IMR-90 (cell line): ENCODE results near the gene SLC18A3. TPM values are rescaled to one million over a fixed set of nuclear protein-coding genes. Genes with fewer than 3 reads are reported as not detected.

ENCODE experiments used
- ATAC-seq: fragments of 200-7000 bp; cut with Tn5 transposase; 2 replicates; pipeline ENCODE4 v1.9.1; 2020; ENCODE audit warnings: low read depth, mild to moderate bottlenecking, moderate library complexity
- BruUV-seq: library from RNA; stranded (reverse); fragments of 400-500 nt; replicated peaks from 2 replicates; lab custom pipeline; 2021; lab: Mats Ljungman, UMichigan
- CTCF ChIA-PET: fragments of 300-600 bp; formaldehyde crosslinking; extraction: SDS; loops from one replicate; lab custom pipeline; 2021; ENCODE audit warnings: antibody characterized with exemption; lab: Yijun Ruan, JAX
- POLR2A ChIA-PET: fragments of 300-600 bp; sonication (Branson Sonifier 250); formaldehyde crosslinking; loops from one replicate; lab custom pipeline; 2022; ENCODE audit warnings: antibody characterized with exemption; ENCODE audit not compliant: unreplicated experiment; lab: Charles Lee
- DNase-seq: peaks from one replicate; pipeline ENCODE4 v3.0.0; 2013
- H2AFZ ChIP-seq: replicated peaks from 2 replicates; pipeline ENCODE3; 2013; ENCODE audit warnings: low read length, mild to moderate bottlenecking; ENCODE audit not compliant: poor library complexity
- H2AK5ac ChIP-seq: 2 replicates; pipeline ENCODE4 v1.6.1; 2013; ENCODE audit warnings: low read depth, low read length, inconsistent platforms
- H2AK9ac ChIP-seq: replicated peaks from 2 replicates; pipeline ENCODE3; 2013; ENCODE audit warnings: mild to moderate bottlenecking, low read depth, low read length, moderate library complexity; ENCODE audit not compliant: poor library complexity
- H2BK120ac ChIP-seq: 2 replicates; pipeline ENCODE4 v1.6.1; 2013; ENCODE audit warnings: low read depth, low read length, inconsistent platforms
- H2BK15ac ChIP-seq: 3 replicates; pipeline ENCODE4 v1.6.1; 2013; ENCODE audit warnings: low read depth, low read length, inconsistent platforms
- H2BK20ac ChIP-seq: 2 replicates; pipeline ENCODE4 v1.6.1; 2013; ENCODE audit warnings: low read depth, mild to moderate bottlenecking, inconsistent platforms, low read length, moderate library complexity
- H2BK5ac ChIP-seq: 2 replicates; pipeline ENCODE4 v1.6.1; 2013; ENCODE audit warnings: mild to moderate bottlenecking, low read depth, low read length, inconsistent platforms; ENCODE audit not compliant: poor library complexity, severe bottlenecking
- H3K14ac ChIP-seq: replicated peaks from 2 replicates; pipeline ENCODE4 v1.6.1; 2013; ENCODE audit warnings: low read depth, low read length, inconsistent platforms
- H3K18ac ChIP-seq: 2 replicates; pipeline ENCODE4 v1.6.1; 2013; ENCODE audit warnings: low read depth, low read length, control low read depth
- H3K23ac ChIP-seq: 2 replicates; pipeline ENCODE4 v1.6.1; 2013; ENCODE audit warnings: low read depth, low read length, inconsistent platforms
- H3K27ac ChIP-seq: 2 replicates; pipeline ENCODE4 v1.5.1; 2013; ENCODE audit warnings: mild to moderate bottlenecking, control low read depth, low read length; ENCODE audit not compliant: insufficient read depth
- H3K27me3 ChIP-seq: 2 replicates; pipeline ENCODE4 v1.6.1; 2013; ENCODE audit warnings: low read length; ENCODE audit not compliant: control insufficient read depth, insufficient read depth
- H3K36me3 ChIP-seq: 2 replicates; pipeline ENCODE4 v1.6.1; 2013; ENCODE audit warnings: low read length, mixed read lengths; ENCODE audit not compliant: control insufficient read depth, insufficient read depth
- H3K4ac ChIP-seq: 2 replicates; pipeline ENCODE4 v1.6.1; 2013; ENCODE audit warnings: low read depth, low read length, inconsistent platforms
- H3K4me1 ChIP-seq: 2 replicates; pipeline ENCODE4 v1.6.1; 2013; ENCODE audit warnings: low read length, mixed read lengths; ENCODE audit not compliant: control insufficient read depth, insufficient read depth
- H3K4me2 ChIP-seq: 2 replicates; pipeline ENCODE4 v1.6.1; 2013; ENCODE audit warnings: low read depth, mild to moderate bottlenecking, control low read depth, low read length, moderate library complexity
- H3K4me3 ChIP-seq: 2 replicates; pipeline ENCODE4 v1.5.1; 2013; ENCODE audit warnings: low read depth, mild to moderate bottlenecking, control low read depth, low read length, moderate library complexity; ENCODE audit not compliant: insufficient read depth
- H3K56ac ChIP-seq: 2 replicates; pipeline ENCODE4 v1.6.1; 2013; ENCODE audit warnings: low read length, inconsistent platforms; ENCODE audit not compliant: insufficient read depth; ENCODE audit errors: extremely low read depth
- H3K79me1 ChIP-seq, 2 experiments: 2 replicates each; pipeline ENCODE4 v1.6.1; 2013; ENCODE audit warnings: low read length in 2 of 2, inconsistent platforms in 1 of 2, low read depth in 1 of 2
- H3K9ac ChIP-seq: 2 replicates; pipeline ENCODE4 v1.6.1; 2013; ENCODE audit warnings: low read depth, low read length, control low read depth
- H3K9me1 ChIP-seq: 2 replicates; pipeline ENCODE4 v1.6.1; 2013; ENCODE audit warnings: low read length, inconsistent platforms; ENCODE audit not compliant: insufficient read depth
- H3K9me3 ChIP-seq: 2 replicates; pipeline ENCODE4 v1.6.1; 2013; ENCODE audit warnings: low read length; ENCODE audit not compliant: control insufficient read depth, insufficient read depth
- H4K20me1 ChIP-seq: 2 replicates; pipeline ENCODE4 v1.6.1; 2013; ENCODE audit warnings: low read length, inconsistent platforms; ENCODE audit not compliant: insufficient read depth
- H4K5ac ChIP-seq: 2 replicates; pipeline ENCODE4 v1.6.1; 2013; ENCODE audit warnings: mild to moderate bottlenecking, low read depth, low read length, control low read depth
- H4K8ac ChIP-seq, 2 experiments: 2 replicates each; pipeline ENCODE4 v1.6.1; 2013; ENCODE audit warnings: low read depth in 2 of 2, low read length in 2 of 2, control low read depth in 1 of 2, inconsistent platforms in 1 of 2
- H4K91ac ChIP-seq: 2 replicates; pipeline ENCODE4 v1.6.1; 2013; ENCODE audit warnings: low read depth, low read length, inconsistent platforms; ENCODE audit not compliant: insufficient read depth
- BHLHE40 ChIP-seq: fragments of 150-350 bp; IDR thresholded peaks from 2 replicates; pipeline ENCODE4 v1.6.1; 2016; ENCODE audit warnings: mild to moderate bottlenecking, low read depth, low read length
- CEBPB ChIP-seq: IDR thresholded peaks from 2 replicates; pipeline ENCODE4 v1.6.1; 2012; ENCODE audit warnings: low read depth, low read length, improper control_type of control experiment
- CHD1 ChIP-seq: IDR thresholded peaks from 2 replicates; pipeline ENCODE4 v1.6.1; 2012; ENCODE audit warnings: low read depth, low read length, improper control_type of control experiment
- CTCF ChIP-seq: conservative IDR thresholded peaks from 2 replicates; pipeline ENCODE4 v1.5.1; 2012; ENCODE audit warnings: mild to moderate bottlenecking, low read depth, low read length, improper control_type of control experiment
- ELK1 ChIP-seq: fragments of 150-350 bp; IDR thresholded peaks from 2 replicates; pipeline ENCODE4 v1.6.1; 2016; ENCODE audit warnings: low read depth, mild to moderate bottlenecking, low read length, moderate library complexity, borderline replicate concordance
- FOS ChIP-seq: fragments of 150-350 bp; IDR thresholded peaks from 2 replicates; pipeline ENCODE4 v1.6.1; 2016; ENCODE audit warnings: low read depth, low read length
- MAFK ChIP-seq: IDR thresholded peaks from 2 replicates; pipeline ENCODE4 v1.6.1; 2012; ENCODE audit warnings: low read depth, low read length, improper control_type of control experiment
- MAZ ChIP-seq: IDR thresholded peaks from 2 replicates; pipeline ENCODE4 v1.6.1; 2012; ENCODE audit warnings: low read depth, mild to moderate bottlenecking, low read length, improper control_type of control experiment, moderate library complexity, borderline replicate concordance
- MXI1 ChIP-seq: IDR thresholded peaks from 2 replicates; pipeline ENCODE4 v1.6.1; 2012; ENCODE audit warnings: low read depth, mild to moderate bottlenecking, low read length, moderate library complexity, borderline replicate concordance
- NFE2L2 ChIP-seq: fragments of 150-350 bp; IDR thresholded peaks from 2 replicates; pipeline ENCODE4 v1.6.1; 2016; ENCODE audit warnings: low read depth, mild to moderate bottlenecking, low read length
- POLR2A ChIP-seq: IDR thresholded peaks from 2 replicates; pipeline ENCODE4 v1.6.1; 2012; ENCODE audit warnings: mild to moderate bottlenecking, low read depth, low read length
- RAD21 ChIP-seq: IDR thresholded peaks from 2 replicates; pipeline ENCODE4 v1.6.1; 2012; ENCODE audit warnings: low read length, improper control_type of control experiment
- RCOR1 ChIP-seq: IDR thresholded peaks from 2 replicates; pipeline ENCODE4 v1.6.1; 2012; ENCODE audit warnings: mild to moderate bottlenecking, low read length, improper control_type of control experiment; ENCODE audit not compliant: insufficient replicate concordance
- RFX5 ChIP-seq: IDR thresholded peaks from 2 replicates; pipeline ENCODE4 v1.8.0; 2012; ENCODE audit warnings: low read depth, mild to moderate bottlenecking, low read length, moderate library complexity
- SMC3 ChIP-seq: fragments of 150-350 bp; IDR thresholded peaks from 2 replicates; pipeline ENCODE4 v1.6.1; 2016; ENCODE audit warnings: low read depth, mild to moderate bottlenecking, antibody characterized with exemption, low read length, moderate library complexity
- USF2 ChIP-seq: fragments of 150-350 bp; IDR thresholded peaks from 2 replicates; pipeline ENCODE4 v1.6.1; 2017; ENCODE audit warnings: mild to moderate bottlenecking, antibody characterized with exemption, low read length, low read depth
- WGBS, 2 experiments: methylation state at CpG; one replicate each; pipeline versions ENCODE4 v1.1.5 to v1.1.7; 2013; ENCODE audit warnings: missing lambda C conversion rate in 2 of 2; ENCODE audit not compliant: insufficient read length in 1 of 2; ENCODE audit errors: extremely low coverage in 2 of 2; 5-methylcytosine and 5-hydroxymethylcytosine counted together
- dilution Hi-C: fragments of 300-500 bp; cut with HindIII; formaldehyde crosslinking; loops from one replicate; pipeline ENCODE4 v1.14.3; 2018; ENCODE audit warnings: low sequenced_read_pairs; ENCODE audit not compliant: unreplicated experiment
- in situ Hi-C: fragments of 300-500 bp; cut with MboI; formaldehyde crosslinking; loops from 3 replicates; pipeline ENCODE4 v1.14.3; 2019; ENCODE audit warnings: low sequenced_read_pairs, inconsistent platforms, mixed read lengths
- intact Hi-C: fragments of 100-400 bp; cut with micrococcal nuclease; formaldehyde crosslinking; loops from 2 replicates; pipeline ENCODE4 v1.10.0; 2022
- polyA plus RNA-seq, 3 experiments: library from polyadenylated mRNA; depleted of rRNA; stranded (reverse); fragments of >200 nt; gene quantifications; 2 replicates each; pipeline ENCODE4 v1.2.3, GENCODE V29; 2012; ENCODE audit warnings: low replicate concordance in 1 of 3
- total RNA-seq: library from RNA; depleted of rRNA; stranded (reverse); fragments of >200 nt; gene quantifications from 2 replicates; pipeline ENCODE4 v1.2.3, GENCODE V29; 2012

The SLC18A3 gene
- total and polyA plus RNA-seq, 2 of the 4 experiments (the other 2 are of a cell fraction): not detected

GRCh38 chr10:49631975-49632374 lies 21.9 kb downstream of the SLC18A3 start:
- BruUV-seq: no TSS peak
- ChIA-PET CTCF (no interaction called here), POLR2A (no interaction called here)
- Histone ChIP-seq H3K79me1 (no peaks in the 10 kb centered on the region), H2AK9ac (no peak overlapping the region), H3K9ac (no peak overlapping the region), H2BK5ac (no peak overlapping the region), H3K27ac (no peak overlapping the region), H3K14ac (no peak overlapping the region), H4K91ac (no peak overlapping the region), H3K56ac (no peak overlapping the region), H3K4me1 (no peaks in the 10 kb centered on the region), H3K36me3 (no peaks in the 10 kb centered on the region), H3K9me3 (no peaks in the 10 kb centered on the region), H3K23ac (no peak overlapping the region), H4K8ac (no peak overlapping the region), H2BK20ac (no peak overlapping the region), H3K4me3 (no peak overlapping the region), H2BK120ac (no peak overlapping the region), H3K9me1 (no peaks in the 10 kb centered on the region), H2AK5ac (no peak overlapping the region), H4K5ac (no peak overlapping the region), H2BK15ac (no peak overlapping the region), H3K18ac (no peak overlapping the region), H2AFZ (no peak overlapping the region), H3K4ac (no peak overlapping the region), H3K4me2 (no peak overlapping the region), H3K27me3 (peaks cover 22% of the 10 kb centered on the region), H4K20me1 (no peaks in the 10 kb centered on the region)
- intact Hi-C loops: no loop called here
- WGBS, 2 experiments: 77% methylated on average over 3 of the region's 6 CpGs; no CpG with 5 or more reads in 1 of the 2 experiments
- dilution Hi-C loops: no loop called here
- TF ChIP-seq MXI1 (no peak), NFE2L2 (no peak), POLR2A (no peak), ELK1 (no peak), RFX5 (no peak), RAD21 (no peak), MAZ (no peak), USF2 (no peak), FOS (no peak), CEBPB (no peak), SMC3 (no peak), RCOR1 (no peak), CTCF (no peak), CHD1 (no peak), MAFK (no peak), BHLHE40 (no peak)
- no peak for ATAC-seq
- DNase-seq: no peak
- in situ Hi-C loops: no loop called here
